Measurements from ENCODE around the gene LKAAEAR1. TPM values are rescaled to one million over a fixed set of nuclear protein-coding genes. Genes with fewer than 3 reads are reported as not detected.

The LKAAEAR1 gene
- total RNA-seq, 1 donor from 2014 or later: not detected

- Mint-ChIP-seq H3K27me3 (peaks cover 38% of the 10 kb centered on the region), H3K4me1 (ENCODE audit: low read depth) (peaks cover 10% of the 10 kb centered on the region), H3K4me3 (ENCODE audit: low read depth) (no peak overlapping the region), H3K9me3 (ENCODE audit: low read depth) (no peaks in the 10 kb centered on the region), H3K27ac (no peak overlapping the region), H3K36me3 (ENCODE audit: insufficient read depth) (no peaks in the 10 kb centered on the region)
- DNase-seq (ENCODE audit: low spot score, unreplicated experiment): no peak
- no peak for TF ChIP-seq CTCF (IDR thresholded peaks at IDR 0.05; ENCODE audit: unreplicated experiment)
Measured at GRCh38 chr20:64105846-64106434, 21.7 kb upstream of the LKAAEAR1 start.

GRCh38 chr20:64104667-64105451, 20.7 kb upstream of the LKAAEAR1 start:
- Mint-ChIP-seq H3K36me3 (ENCODE audit: insufficient read depth) (no peaks in the 10 kb centered on the region), H3K9me3 (ENCODE audit: low read depth) (no peaks in the 10 kb centered on the region)
- TF ChIP-seq CTCF (IDR thresholded peaks at IDR 0.05; ENCODE audit: unreplicated experiment): no peak

GRCh38 chr20:64103871-64104666, 19.9 kb upstream of the LKAAEAR1 start:
- Mint-ChIP-seq H3K4me3 (ENCODE audit: low read depth) (no peak overlapping the region), H3K9me3 (ENCODE audit: low read depth) (no peaks in the 10 kb centered on the region), H3K27ac (no peak overlapping the region), H3K4me1 (ENCODE audit: low read depth) (peaks cover 10% of the 10 kb centered on the region), H3K27me3 (peaks cover 47% of the 10 kb centered on the region), H3K36me3 (ENCODE audit: insufficient read depth) (no peaks in the 10 kb centered on the region)
- no peak for TF ChIP-seq CTCF (IDR thresholded peaks at IDR 0.05; ENCODE audit: unreplicated experiment)
- DNase-seq (ENCODE audit: low spot score, unreplicated experiment): no peak

More at GRCh38 chr20:64104667-64105451, 20.7 kb upstream of the LKAAEAR1 start:
- Mint-ChIP-seq H3K27me3 (peaks cover 47% of the 10 kb centered on the region), H3K4me3 (ENCODE audit: low read depth) (no peak overlapping the region), H3K27ac (no peak overlapping the region), H3K4me1 (ENCODE audit: low read depth) (peaks cover 10% of the 10 kb centered on the region)
- no peak for DNase-seq (ENCODE audit: low spot score, unreplicated experiment)

GRCh38 chr20:64102647-64103354, 18.6 kb upstream of the LKAAEAR1 start:
- no peaks in the 10 kb centered on the region for H3K36me3 Mint-ChIP-seq (ENCODE audit: insufficient read depth)
- H3K4me1 Mint-ChIP-seq (ENCODE audit: low read depth): peaks cover 10% of the 10 kb centered on the region
- peaks cover 42% of the 10 kb centered on the region for H3K27me3 Mint-ChIP-seq
- H3K27ac Mint-ChIP-seq: no peak overlapping the region
- H3K4me3 Mint-ChIP-seq (ENCODE audit: low read depth): peak overlapping the region; percentile 68
- no peaks in the 10 kb centered on the region for H3K9me3 Mint-ChIP-seq (ENCODE audit: low read depth)
- no peak for DNase-seq (ENCODE audit: low spot score, unreplicated experiment)
- no peak for TF ChIP-seq CTCF (IDR thresholded peaks at IDR 0.05; ENCODE audit: unreplicated experiment)
